GM12878 (cell line): Measurements from ENCODE around the gene ZNF304. TPM values are rescaled to one million over a fixed set of nuclear protein-coding genes. Genes with fewer than 3 reads are reported as not detected.

Experiments used
- ATAC-seq: fragments of 200-7000 bp; cut with Tn5 transposase; 3 replicates; pipeline ENCODE4 v1.9.1; 2020; ENCODE audit warnings: mild to moderate bottlenecking, moderate library complexity
- BruUV-seq: library from RNA; stranded (reverse); fragments of 400-500 nt; replicated peaks from 2 replicates; lab custom pipeline; 2021; lab: Mats Ljungman, UMichigan
- CTCF ChIA-PET: fragments of 300-600 bp; sonication (Branson Sonifier 250); formaldehyde crosslinking; extraction: SDS; loops from one replicate; lab custom pipeline; 2021; ENCODE audit warnings: inconsistent platforms; lab: Yijun Ruan, JAX
- POLR2A ChIA-PET: fragments of 350-600 bp; formaldehyde crosslinking; extraction: SDS; loops from one replicate; lab custom pipeline; 2021; ENCODE audit warnings: inconsistent platforms; lab: Charles Lee
- RAD21 ChIA-PET: fragments of 300-600 bp; sonication (Branson Sonifier 250); formaldehyde crosslinking; loops from one replicate; lab custom pipeline; 2023; ENCODE audit warnings: antibody characterized with exemption; ENCODE audit not compliant: unreplicated experiment; lab: Charles Lee
- SMC1A ChIA-PET: fragments of 300-600 bp; sonication (Branson Sonifier 250); formaldehyde crosslinking; loops from one replicate; lab custom pipeline; 2023; ENCODE audit not compliant: unreplicated experiment, uncharacterized antibody; lab: Charles Lee
- DNase-seq: peaks from one replicate; pipeline ENCODE4 v3.0.0-alpha.2; 2011; ENCODE audit warnings: low read depth, low spot score
- FAIRE-seq: peaks from 3 replicates; lab custom pipeline; 2011; peaks lifted over from hg19 to GRCh38; lab: Jason Lieb, UNC
- H2AFZ ChIP-seq: 2 replicates; pipeline ENCODE4 v1.6.0; 2011; ENCODE audit warnings: low read depth, low read length, control low read depth; ENCODE audit not compliant: control insufficient read depth
- H3K27ac ChIP-seq: 2 replicates; pipeline ENCODE4 v1.5.1; 2011; ENCODE audit warnings: control low read depth; ENCODE audit not compliant: control insufficient read depth, insufficient read depth
- H3K27me3 ChIP-seq, 2 experiments: replicated peaks in 1 of 2; 2 replicates each; pipeline versions ENCODE4 v1.6.0 to v1.6.1; 2011; ENCODE audit warnings: low read length in 1 of 2; ENCODE audit not compliant: control insufficient read depth in 2 of 2, insufficient read depth in 2 of 2
- H3K36me3 ChIP-seq, 2 experiments: 2 replicates each; pipeline ENCODE4 v1.5.1; 2011; ENCODE audit warnings: low read length in 1 of 2; ENCODE audit not compliant: control insufficient read depth in 2 of 2, insufficient read depth in 2 of 2
- H3K4me1 ChIP-seq: 2 replicates; pipeline ENCODE4 v1.6.1; 2011; ENCODE audit warnings: mild to moderate bottlenecking, low read length, moderate library complexity, mixed read lengths; ENCODE audit not compliant: control insufficient read depth, insufficient read depth
- H3K4me2 ChIP-seq: 2 replicates; pipeline ENCODE4 v1.6.0; 2011; ENCODE audit warnings: control low read depth; ENCODE audit not compliant: control insufficient read depth, insufficient read depth
- H3K4me3 ChIP-seq: fragments of 200-600 bp; sonication (generic); 2 replicates; pipeline ENCODE4 v1.5.1; 2016
- H3K79me2 ChIP-seq: 2 replicates; pipeline ENCODE4 v1.6.0; 2011; ENCODE audit warnings: low read length; ENCODE audit not compliant: control insufficient read depth, insufficient read depth
- H3K9ac ChIP-seq: 2 replicates; pipeline ENCODE4 v1.8.0; 2011; ENCODE audit warnings: low read length, control low read depth, mixed read lengths; ENCODE audit not compliant: control insufficient read depth, insufficient read depth
- H3K9me3 ChIP-seq: replicated peaks from 3 replicates; pipeline ENCODE4 v1.5.1; 2011; ENCODE audit warnings: mild to moderate bottlenecking, low read length; ENCODE audit not compliant: control insufficient read depth, insufficient read depth
- H4K20me1 ChIP-seq: 2 replicates; pipeline ENCODE4 v1.6.0; 2011; ENCODE audit not compliant: control insufficient read depth, insufficient read depth
- BMI1 ChIP-seq: fragments of 450-650 bp; IDR thresholded peaks from 2 replicates; pipeline ENCODE4 v1.6.1; 2016; ENCODE audit warnings: mild to moderate bottlenecking, moderate library complexity, borderline replicate concordance
- CHD4 ChIP-seq: fragments of 200-600 bp; sonication (generic); IDR thresholded peaks from 2 replicates; pipeline ENCODE4 v1.6.1; 2016; ENCODE audit warnings: mild to moderate bottlenecking
- IRF4 ChIP-seq: IDR thresholded peaks from 2 replicates; pipeline ENCODE4 v1.6.1; 2011; ENCODE audit warnings: low read depth, low read length
- KLF5 ChIP-seq: fragments of 450-650 bp; IDR thresholded peaks from 2 replicates; pipeline ENCODE4 v1.6.1; 2014; ENCODE audit warnings: mild to moderate bottlenecking; ENCODE audit not compliant: partially characterized antibody
- MEF2A ChIP-seq: IDR thresholded peaks from 2 replicates; pipeline ENCODE4 v1.6.1; 2011; ENCODE audit warnings: low read depth, mild to moderate bottlenecking, low read length, moderate library complexity; ENCODE audit not compliant: insufficient read depth
- NKRF ChIP-seq: fragments of 450-650 bp; conservative IDR thresholded peaks from 2 replicates; pipeline ENCODE4 v1.6.1; 2017; ENCODE audit warnings: mild to moderate bottlenecking, moderate library complexity
- RAD51 ChIP-seq: fragments of 450-650 bp; IDR thresholded peaks from 2 replicates; pipeline ENCODE4 v1.6.1; 2016; ENCODE audit warnings: moderate library complexity, mild to moderate bottlenecking, inconsistent platforms
- RFX5 ChIP-seq: IDR thresholded peaks from 2 replicates; pipeline ENCODE4 v1.6.1; 2011; ENCODE audit warnings: low read depth, low read length, improper control_type of control experiment
- WRNIP1 ChIP-seq: IDR thresholded peaks from 2 replicates; pipeline ENCODE4 v1.6.1; 2011; ENCODE audit warnings: low read depth, low read length, improper control_type of control experiment, borderline replicate concordance
- ZBTB33 ChIP-seq: fragments of 450-650 bp; IDR thresholded peaks from 2 replicates; pipeline ENCODE4 v1.6.1; 2017; ENCODE audit warnings: mild to moderate bottlenecking
- ZBTB4 ChIP-seq: fragments of 450-650 bp; formaldehyde crosslinking; IDR thresholded peaks from 2 replicates; pipeline ENCODE4 v1.4.0; 2022; ENCODE audit warnings: mild to moderate bottlenecking, moderate library complexity
- in situ Hi-C: fragments of 300-500 bp; cut with MboI; formaldehyde crosslinking; loops from 9 replicates; pipeline ENCODE4 v1.14.3; 2018; ENCODE audit warnings: mixed read lengths
- intact Hi-C: fragments of 100-400 bp; cut with micrococcal nuclease; formaldehyde crosslinking; loops from one replicate; pipeline ENCODE4 v1.14.2; 2022; ENCODE audit not compliant: unreplicated experiment
- polyA plus RNA-seq, 11 experiments: library from polyadenylated mRNA; depleted of rRNA in 4 of 11; unstranded in 6 of 11; stranded (reverse) in 5 of 11; fragments of >200 nt; fragmentation: Nextera tagmentation in 4 of 11; fragmentation: Illumina TruSeq in 1 of 11; extraction: Ambion mirVana in 4 of 11; extraction: Trizol in 1 of 11; gene quantifications; 1 replicate in 1 of 11; 2 replicates in 10 of 11; pipeline versions ENCODE4 v1.2.1 to v1.2.3, GENCODE V29; 2011 to 2016; ENCODE audit warnings: inconsistent platforms in 2 of 11, missing spikeins in 2 of 11, low read depth in 1 of 11
- total RNA-seq, 4 experiments: library from RNA; depleted of rRNA in 3 of 4; stranded (reverse); fragments of >200 nt in 3 of 4; fragmentation: Illumina TruSeq in 1 of 4; extraction: Trizol in 1 of 4; gene quantifications; 2 replicates each; pipeline versions ENCODE4 v1.2.1 to v1.2.3, GENCODE V29; 2013 to 2021

ZNF304 gene
- total and polyA plus RNA-seq, 10 of the 15 experiments (the other 5 are each of a cell fraction or from before 2014, with no cell fraction given), result 1.1 to 11.6 (median 6.9) TPM

- FAIRE-seq (no peak), ATAC-seq (no peak), DNase-seq (no peak)
- Histone ChIP-seq H3K27me3 (no peaks in the 10 kb centered on the region), H3K4me1 (no peaks in the 10 kb centered on the region), H3K36me3 (peaks cover 0 to 3% of the 10 kb centered on the region in 2 experiments; a peak in 1 of 4 replicates), H3K9me3 (peaks cover 16% of the 10 kb centered on the region), H3K79me2 (no peaks in the 10 kb centered on the region), H3K9ac (no peak overlapping the region), H2AFZ (no peak overlapping the region), H3K27ac (no peak overlapping the region), H4K20me1 (no peaks in the 10 kb centered on the region), H3K4me3 (no peak overlapping the region), H3K4me2 (no peak overlapping the region)
- intact Hi-C loops (no loop called here), in situ Hi-C loops (no loop called here)
- RAD21 ChIA-PET, result interaction anchor here (1.2 kb wide), 1 partner anchor 9 kb away, joined by 5 read pairs; the partner anchor contains the start of gene ZNF548
- CTCF ChIA-PET, result no interaction called here
- BruUV-seq, result no TSS peak
- TF ChIP-seq MEF2A, result no peak
- no peak for TF ChIP-seq IRF4
- no peak for TF ChIP-seq WRNIP1
- TF ChIP-seq NKRF, result no peak
- no peak for TF ChIP-seq ZBTB33
- TF ChIP-seq CHD4, result no peak
- TF ChIP-seq KLF5, result no peak
- TF ChIP-seq RFX5, result no peak
- no peak for TF ChIP-seq BMI1
- no peak for TF ChIP-seq RAD51
- TF ChIP-seq ZBTB4 (CRISPR knock-in tag), result no peak
- POLR2A ChIA-PET, result no interaction called here
- SMC1A ChIA-PET, result interaction anchor here (1.2 to 1.6 kb wide), 2 partner anchors 8 to 18 kb away, joined by 3 to 7 read pairs; partner anchors contain the start of genes TRAPPC2B, ZNF547 and ZNF548
Observed at GRCh38 chr19:57380923-57381322, 29.9 kb downstream of the ZNF304 start.
